Measurements from ENCODE around the gene CAV3. TPM values are rescaled to one million over a fixed set of nuclear protein-coding genes. Genes with fewer than 3 reads are reported as not detected.

Gene CAV3
- total RNA-seq, 1 donor = not detected

GRCh38 chr3:8741581-8742261, 8.1 kb downstream of the CAV3 start:
- H3K9me3 ChIP-seq (ENCODE audit: low read depth, low read length) = no peaks in the 10 kb centered on the region
- no peaks in the 10 kb centered on the region for H3K27me3 ChIP-seq (ENCODE audit: insufficient read depth, low read length)
- H3K4me3 ChIP-seq (ENCODE audit: insufficient read depth, low read length) = no peak overlapping the region
- TF ChIP-seq CTCF (IDR thresholded peaks at IDR 0.05; ENCODE audit: extremely low read depth, low read depth, low read length) = no peak
- peak; percentile 86 for DNase-seq (ENCODE audit: insufficient read length, low spot score, missing footprints)
- no peaks in the 10 kb centered on the region for H4K20me1 ChIP-seq (ENCODE audit: insufficient read depth, low read length)
- H3K4me1 ChIP-seq (ENCODE audit: insufficient read depth, low read length) = peaks cover 41% of the 10 kb centered on the region
- H2AFZ ChIP-seq (ENCODE audit: low read length) = no peak overlapping the region
- H3K36me3 ChIP-seq (ENCODE audit: insufficient read depth, low read length) = no peaks in the 10 kb centered on the region
- H3K27ac ChIP-seq (ENCODE audit: low read depth, low read length) = no peak overlapping the region
- H3K79me2 ChIP-seq (ENCODE audit: insufficient read depth, low read length) = no peaks in the 10 kb centered on the region
- H3K4me2 ChIP-seq (ENCODE audit: insufficient read depth, low read length) = peak overlapping the region; percentile 10

GRCh38 chr3:8743021-8743601, 9.5 kb downstream of the CAV3 start:
- peak overlapping the region; percentile 19 for H3K4me2 ChIP-seq (ENCODE audit: insufficient read depth, low read length)
- no peaks in the 10 kb centered on the region for H3K36me3 ChIP-seq (ENCODE audit: insufficient read depth, low read length)
- DNase-seq (ENCODE audit: insufficient read length, low spot score, missing footprints) = peak; percentile 72
- H2AFZ ChIP-seq (ENCODE audit: low read length) = peak overlapping the region; percentile 27
- H3K4me1 ChIP-seq (ENCODE audit: insufficient read depth, low read length) = peaks cover 41% of the 10 kb centered on the region
- H3K27me3 ChIP-seq (ENCODE audit: insufficient read depth, low read length) = no peaks in the 10 kb centered on the region
- peak overlapping the region; percentile 54 for H3K27ac ChIP-seq (ENCODE audit: low read depth, low read length)
- H4K20me1 ChIP-seq (ENCODE audit: insufficient read depth, low read length) = no peaks in the 10 kb centered on the region
- no peaks in the 10 kb centered on the region for H3K79me2 ChIP-seq (ENCODE audit: insufficient read depth, low read length)
- H3K4me3 ChIP-seq (ENCODE audit: insufficient read depth, low read length) = no peak overlapping the region
- peak; percentile 14 for TF ChIP-seq CTCF (IDR thresholded peaks at IDR 0.05; ENCODE audit: extremely low read depth, low read depth, low read length)
- no peaks in the 10 kb centered on the region for H3K9me3 ChIP-seq (ENCODE audit: low read depth, low read length)

GRCh38 chr3:8743911-8744310, 10.3 kb downstream of the CAV3 start:
- no peak for TF ChIP-seq CTCF (IDR thresholded peaks at IDR 0.05; ENCODE audit: extremely low read depth, low read depth, low read length)
- no peaks in the 10 kb centered on the region for H3K79me2 ChIP-seq (ENCODE audit: insufficient read depth, low read length)
- H3K9me3 ChIP-seq (ENCODE audit: low read depth, low read length) = no peaks in the 10 kb centered on the region
- H3K4me3 ChIP-seq (ENCODE audit: insufficient read depth, low read length) = no peak overlapping the region
- no peaks in the 10 kb centered on the region for H3K36me3 ChIP-seq (ENCODE audit: insufficient read depth, low read length)
- no peak overlapping the region for H3K4me2 ChIP-seq (ENCODE audit: insufficient read depth, low read length)
- H3K27me3 ChIP-seq (ENCODE audit: insufficient read depth, low read length) = no peaks in the 10 kb centered on the region
- H3K27ac ChIP-seq (ENCODE audit: low read depth, low read length) = peak overlapping the region; percentile 54
- H3K4me1 ChIP-seq (ENCODE audit: insufficient read depth, low read length) = peaks cover 41% of the 10 kb centered on the region
- no peak for DNase-seq (ENCODE audit: insufficient read length, low spot score, missing footprints)
- H2AFZ ChIP-seq (ENCODE audit: low read length) = no peak overlapping the region
- no peaks in the 10 kb centered on the region for H4K20me1 ChIP-seq (ENCODE audit: insufficient read depth, low read length)

GRCh38 chr3:8745619-8746370, 12.2 kb downstream of the CAV3 start:
- DNase-seq (ENCODE audit: insufficient read length, low spot score, missing footprints) = no peak
- no peak overlapping the region for H3K4me2 ChIP-seq (ENCODE audit: insufficient read depth, low read length)
- H3K9me3 ChIP-seq (ENCODE audit: low read depth, low read length) = no peaks in the 10 kb centered on the region
- no peaks in the 10 kb centered on the region for H3K27me3 ChIP-seq (ENCODE audit: insufficient read depth, low read length)
- no peak overlapping the region for H3K27ac ChIP-seq (ENCODE audit: low read depth, low read length)
- peaks cover 30% of the 10 kb centered on the region for H3K4me1 ChIP-seq (ENCODE audit: insufficient read depth, low read length)
- H3K36me3 ChIP-seq (ENCODE audit: insufficient read depth, low read length) = peaks cover 7% of the 10 kb centered on the region
- TF ChIP-seq CTCF (IDR thresholded peaks at IDR 0.05; ENCODE audit: extremely low read depth, low read depth, low read length) = no peak
- no peaks in the 10 kb centered on the region for H4K20me1 ChIP-seq (ENCODE audit: insufficient read depth, low read length)
- no peak overlapping the region for H2AFZ ChIP-seq (ENCODE audit: low read length)
- no peak overlapping the region for H3K4me3 ChIP-seq (ENCODE audit: insufficient read depth, low read length)
- H3K79me2 ChIP-seq (ENCODE audit: insufficient read depth, low read length) = no peaks in the 10 kb centered on the region

All from osteoblast (primary cell).